Esophagus squamous epithelium (tissue), 4 donors: Measurements from ENCODE around the gene PDE5A.

ENCODE experiments used
- CTCF ChIP-seq, 6 experiments: fragments of 450-650 bp in 4 of 6; fragments of 200-600 bp in 2 of 6; sonication (generic) in 2 of 6; IDR thresholded peaks; one replicate each; pipeline ENCODE4 v1.5.1; 2016 to 2019; ENCODE audit warnings: antibody characterized with exemption in 6 of 6, mild to moderate bottlenecking in 4 of 6, moderate library complexity in 4 of 6
- POLR2A ChIP-seq, 4 donors: fragments of 450-650 bp; IDR thresholded peaks; one replicate each; pipeline ENCODE4 v1.6.1; 2017; ENCODE audit warnings: antibody characterized with exemption in 4 of 4, mild to moderate bottlenecking in 4 of 4, moderate library complexity in 3 of 4

- TF ChIP-seq CTCF (IDR thresholded peaks at IDR 0.05) = no peak
- no peak for TF ChIP-seq POLR2A (IDR thresholded peaks at IDR 0.05)
Measured at GRCh38 chr4:119604266-119604665, 24.3 kb downstream of the PDE5A start.
